B cell (primary cell): ENCODE measurements around the gene ABL1. TPM values are rescaled to one million over a fixed set of nuclear protein-coding genes. Genes with fewer than 3 reads are reported as not detected.

Experiments
- ATAC-seq: fragments of 200-7000 bp; cut with Tn5 transposase; one replicate; pipeline ENCODE4 v1.10.0; 2021; ENCODE audit warnings: low read depth, mild to moderate bottlenecking, moderate number of reproducible peaks, moderate library complexity
- CTCF ChIA-PET: fragments of 350-600 bp; sonication (Branson Sonifier 250); formaldehyde crosslinking; loops from one replicate; lab custom pipeline; 2021; ENCODE audit warnings: antibody characterized with exemption, inconsistent platforms; lab: Charles Lee
- POLR2A ChIA-PET: fragments of 350-600 bp; sonication (Branson Sonifier 250); formaldehyde crosslinking; loops from one replicate; lab custom pipeline; 2021; ENCODE audit warnings: antibody characterized with exemption; lab: Charles Lee
- DNase-seq: peaks from one replicate; pipeline ENCODE4 v3.0.0; 2013
- H2AFZ ChIP-seq: 2 replicates; pipeline ENCODE4 v1.6.1; 2012; ENCODE audit warnings: mild to moderate bottlenecking, low read depth, low read length; ENCODE audit not compliant: insufficient read depth, poor library complexity, severe bottlenecking
- H3K27ac ChIP-seq, 2 donors: 1 replicate in 1 of 2; 2 replicates in 1 of 2; pipeline ENCODE4 v1.5.1; 2012 to 2013; ENCODE audit warnings: low read length in 2 of 2, mild to moderate bottlenecking in 2 of 2, moderate library complexity in 1 of 2
- H3K27me3 ChIP-seq, 4 experiments: fragments of 200-600 bp in 1 of 4; sonication (generic) in 1 of 4; replicated peaks in 1 of 4; 1 replicate in 2 of 4; 2 replicates in 2 of 4; pipeline versions ENCODE4 v1.6.1 to v1.7.0; 2013 to 2016; ENCODE audit warnings: low read length in 3 of 4, mild to moderate bottlenecking in 2 of 4, mixed read lengths in 1 of 4, moderate library complexity in 1 of 4; ENCODE audit not compliant: insufficient read depth in 4 of 4, control insufficient read depth in 3 of 4; ENCODE audit errors: control extremely low read depth in 1 of 4
- H3K36me3 ChIP-seq, 2 experiments: replicated peaks in 1 of 2; 1 replicate in 1 of 2; 2 replicates in 1 of 2; pipeline versions ENCODE4 v1.6.1 to v1.7.1; 2013; ENCODE audit warnings: low read length in 1 of 2; ENCODE audit not compliant: insufficient read depth in 2 of 2, control insufficient read depth in 1 of 2; ENCODE audit errors: control extremely low read depth in 1 of 2, extremely low read depth in 1 of 2
- H3K4me1 ChIP-seq, 2 donors: fragments of 200-600 bp in 1 of 2; sonication (generic) in 1 of 2; 1 replicate in 1 of 2; 2 replicates in 1 of 2; pipeline versions ENCODE4 v1.5.1 to v1.6.1; 2013 to 2017; ENCODE audit warnings: low read length in 2 of 2; ENCODE audit not compliant: control insufficient read depth in 2 of 2, insufficient read depth in 2 of 2
- H3K4me2 ChIP-seq: replicated peaks from 2 replicates; pipeline ENCODE3; 2012; ENCODE audit warnings: mild to moderate bottlenecking, low read depth, low read length; ENCODE audit not compliant: poor library complexity, severe bottlenecking
- H3K4me3 ChIP-seq, 5 experiments: fragments of 200-600 bp in 1 of 5; sonication (generic) in 1 of 5; 1 replicate in 3 of 5; 2 replicates in 2 of 5; pipeline versions ENCODE4 v1.5.1 to v1.7.0; 2011 to 2016; ENCODE audit warnings: low read length in 4 of 5, mild to moderate bottlenecking in 4 of 5, low read depth in 2 of 5, control low read depth in 1 of 5, moderate library complexity in 1 of 5; ENCODE audit not compliant: insufficient read depth in 1 of 5; ENCODE audit errors: control extremely low read depth in 1 of 5, extremely low read depth in 1 of 5
- H3K79me2 ChIP-seq: fragments of 200-600 bp; sonication (generic); one replicate; pipeline ENCODE4 v1.6.0; 2016; ENCODE audit warnings: low read length; ENCODE audit not compliant: control insufficient read depth, insufficient read depth
- H3K9ac ChIP-seq: fragments of 200-600 bp; sonication (generic); 2 replicates; pipeline ENCODE4 v1.6.1; 2017; ENCODE audit warnings: mild to moderate bottlenecking, low read length, moderate library complexity
- H3K9me3 ChIP-seq, 3 donors: one replicate each; pipeline versions ENCODE4 v1.6.1 to v1.7.1; 2013; ENCODE audit warnings: low read length in 2 of 3; ENCODE audit not compliant: control insufficient read depth in 2 of 3, insufficient read depth in 1 of 3; ENCODE audit errors: control extremely low read depth in 1 of 3
- H4K20me1 ChIP-seq: 2 replicates; pipeline ENCODE4 v1.6.0; 2012; ENCODE audit warnings: mild to moderate bottlenecking, low read length; ENCODE audit not compliant: insufficient read depth, control insufficient read depth, poor library complexity, severe bottlenecking
- H3K27ac Mint-ChIP-seq: one replicate; pipeline ENCODE4 v1.8.0; 2021; ENCODE audit warnings: mixed read lengths
- H3K27me3 Mint-ChIP-seq: one replicate; pipeline ENCODE4 v1.8.0; 2021; ENCODE audit warnings: mixed read lengths
- H3K4me1 Mint-ChIP-seq: one replicate; pipeline ENCODE4 v1.8.0; 2021; ENCODE audit warnings: mixed read lengths
- H3K4me3 Mint-ChIP-seq: one replicate; pipeline ENCODE4 v1.8.0; 2021; ENCODE audit warnings: mixed read lengths
- H3K9me3 Mint-ChIP-seq: one replicate; pipeline ENCODE4 v1.8.0; 2022; ENCODE audit warnings: mixed read lengths; ENCODE audit not compliant: insufficient read depth
- CTCF ChIP-seq: fragments of 200-600 bp; IDR thresholded peaks from one replicate; pipeline ENCODE4 v1.8.0; 2022; ENCODE audit warnings: antibody characterized with exemption, mild to moderate bottlenecking
- EZH2 ChIP-seq: IDR thresholded peaks from 2 replicates; pipeline ENCODE4 v1.6.1; 2012; ENCODE audit warnings: borderline replicate concordance, low read depth, mild to moderate bottlenecking, moderate library complexity, low read length; ENCODE audit not compliant: insufficient read depth, poor library complexity, severe bottlenecking
- WGBS: methylation state at CpG from one replicate; pipeline ENCODE4 v1.1.5; 2013; ENCODE audit warnings: missing lambda C conversion rate; ENCODE audit not compliant: insufficient coverage; 5-methylcytosine and 5-hydroxymethylcytosine counted together
- intact Hi-C: fragments of 100-400 bp; cut with micrococcal nuclease; formaldehyde crosslinking; loops from one replicate; pipeline ENCODE4 v1.10.0; 2022
- polyA plus RNA-seq: library from polyadenylated mRNA; depleted of rRNA; stranded (reverse); fragments of >200 nt; gene quantifications from 2 replicates; pipeline ENCODE4 v1.2.3, GENCODE V29; 2012
- total RNA-seq, 2 donors: library from RNA; stranded (reverse); fragments of 120-200 nt in 1 of 2; gene quantifications; 1 replicate in 1 of 2; 2 replicates in 1 of 2; pipeline versions ENCODE4 v1.2.3 to v1.2.4, GENCODE V29; 2013 to 2022

The ABL1 gene
- total and polyA plus RNA-seq, 2 donors (not counting 1 experiment from before 2014, with no cell fraction given), result 11.9 to 46.0 TPM

DNA sequence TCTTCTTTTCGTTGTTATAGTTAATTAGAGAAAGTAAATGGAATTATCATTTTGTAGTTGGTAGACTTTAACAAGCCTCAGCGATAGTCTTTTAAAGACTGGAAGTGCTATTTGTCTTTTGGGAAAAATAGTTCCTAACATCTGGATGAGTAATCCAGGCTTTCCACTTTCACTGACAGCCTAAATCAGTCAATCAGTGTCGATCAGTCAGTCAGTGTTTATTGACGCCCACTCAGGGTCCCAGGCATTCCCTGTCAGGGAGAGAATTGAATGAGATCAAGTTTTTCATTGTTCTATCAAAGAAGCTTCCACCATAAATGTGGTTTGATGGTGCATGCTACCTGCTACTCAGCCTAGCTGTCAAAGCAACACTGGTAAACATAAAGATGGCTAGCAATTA is 2.6 kb downstream of the ABL1 start:
- no peak for TF ChIP-seq CTCF
- no peak for TF ChIP-seq EZH2
- Mint-ChIP-seq H3K4me1 (peaks cover 49% of the 10 kb centered on the region), H3K4me3 (no peak overlapping the region), H3K27ac (no peak overlapping the region), H3K9me3 (no peaks in the 10 kb centered on the region), H3K27me3 (no peaks in the 10 kb centered on the region)
- peaks cover 17% of the 10 kb centered on the region for H4K20me1 ChIP-seq
- H3K9ac ChIP-seq, result no peak overlapping the region
- ChIA-PET CTCF (interaction anchor here (2.4 kb wide), 1 partner anchor 29 kb away, joined by 10 read pairs; no protein-coding TSS in a partner anchor), POLR2A (no interaction called here)
- no peaks in the 10 kb centered on the region for H3K9me3 ChIP-seq
- no peak overlapping the region for H2AFZ ChIP-seq
- H3K4me1 ChIP-seq, result peaks cover 19% of the 10 kb centered on the region in 2 donors
- no peak overlapping the region for H3K4me2 ChIP-seq
- no peak for ATAC-seq
- no peaks in the 10 kb centered on the region for H3K36me3 ChIP-seq
- intact Hi-C loops, result no loop called here
- H3K4me3 ChIP-seq, result no peak overlapping the region
- WGBS, result 100% methylated on average over 1 of the region's 4 CpGs
- H3K27ac ChIP-seq, result no peak overlapping the region
- H3K79me2 ChIP-seq, result peaks cover 63% of the 10 kb centered on the region
- no peaks in the 10 kb centered on the region for H3K27me3 ChIP-seq
- DNase-seq, result no peak

- POLR2A ChIA-PET, result interaction anchor here (0.7 kb wide), 1 partner anchor 64 kb away, joined by 3 read pairs; no protein-coding TSS in a partner anchor
- no peak overlapping the region for H3K27ac ChIP-seq
- H3K4me1 ChIP-seq, result peaks cover 9 to 12% of the 10 kb centered on the region in 2 donors
- DNase-seq, result no peak
- Mint-ChIP-seq H3K9me3 (no peaks in the 10 kb centered on the region), H3K4me3 (no peak overlapping the region), H3K4me1 (peaks cover 44% of the 10 kb centered on the region), H3K27me3 (no peaks in the 10 kb centered on the region), H3K27ac (no peak overlapping the region)
- H4K20me1 ChIP-seq, result peaks cover 24% of the 10 kb centered on the region
- 100% methylated on average over 6 of the region's 9 CpGs for WGBS
- ATAC-seq, result no peak
- H3K36me3 ChIP-seq, result no peaks in the 10 kb centered on the region
- peaks cover 63% of the 10 kb centered on the region for H3K79me2 ChIP-seq
- H2AFZ ChIP-seq, result no peak overlapping the region
- CTCF ChIA-PET, result interaction anchor here (0.8 to 2.4 kb wide), 3 partner anchors 27 to 133 kb away, joined by 3 to 10 read pairs (median 4); no protein-coding TSS in a partner anchor
- H3K9me3 ChIP-seq, result no peaks in the 10 kb centered on the region
- no peak for TF ChIP-seq EZH2
- no peak for TF ChIP-seq CTCF
- no peak overlapping the region for H3K4me3 ChIP-seq
- H3K27me3 ChIP-seq, result no peaks in the 10 kb centered on the region
- no peak overlapping the region for H3K4me2 ChIP-seq
- no peak overlapping the region for H3K9ac ChIP-seq
- intact Hi-C loops, result no loop called here
Observed at GRCh38 chr9:130839132-130840111, 4.4 kb downstream of the ABL1 start.
